Memory B cell (primary cell): Measurements from ENCODE around the gene SLC6A20.

Source experiments
- ATAC-seq: fragments of 150-1000 bp; cut with Tn5 transposase; 2 replicates; pipeline ENCODE4 v1.10.0; 2021; ENCODE audit warnings: low read depth, mild to moderate bottlenecking, moderate library complexity
- DNase-seq, 2 donors: peaks; one replicate each; pipeline ENCODE4 v3.0.0; 2022; ENCODE audit warnings: low spot score in 2 of 2
- H3K27ac Mint-ChIP-seq: one replicate; pipeline ENCODE4 v1.8.0; 2022; ENCODE audit warnings: mild to moderate bottlenecking, moderate library complexity, mixed read lengths
- H3K27me3 Mint-ChIP-seq: one replicate; pipeline ENCODE4 v1.8.0; 2022; ENCODE audit warnings: mixed read lengths
- H3K36me3 Mint-ChIP-seq: one replicate; pipeline ENCODE4 v1.8.0; 2022; ENCODE audit warnings: mild to moderate bottlenecking, mixed read lengths
- H3K4me1 Mint-ChIP-seq: one replicate; pipeline ENCODE4 v1.8.0; 2022; ENCODE audit warnings: mixed read lengths
- H3K4me3 Mint-ChIP-seq: one replicate; pipeline ENCODE4 v1.8.0; 2022; ENCODE audit warnings: mild to moderate bottlenecking, moderate library complexity, mixed read lengths
- H3K9me3 Mint-ChIP-seq: one replicate; pipeline ENCODE4 v1.8.0; 2022; ENCODE audit warnings: mixed read lengths

SLC6A20 gene

DNA sequence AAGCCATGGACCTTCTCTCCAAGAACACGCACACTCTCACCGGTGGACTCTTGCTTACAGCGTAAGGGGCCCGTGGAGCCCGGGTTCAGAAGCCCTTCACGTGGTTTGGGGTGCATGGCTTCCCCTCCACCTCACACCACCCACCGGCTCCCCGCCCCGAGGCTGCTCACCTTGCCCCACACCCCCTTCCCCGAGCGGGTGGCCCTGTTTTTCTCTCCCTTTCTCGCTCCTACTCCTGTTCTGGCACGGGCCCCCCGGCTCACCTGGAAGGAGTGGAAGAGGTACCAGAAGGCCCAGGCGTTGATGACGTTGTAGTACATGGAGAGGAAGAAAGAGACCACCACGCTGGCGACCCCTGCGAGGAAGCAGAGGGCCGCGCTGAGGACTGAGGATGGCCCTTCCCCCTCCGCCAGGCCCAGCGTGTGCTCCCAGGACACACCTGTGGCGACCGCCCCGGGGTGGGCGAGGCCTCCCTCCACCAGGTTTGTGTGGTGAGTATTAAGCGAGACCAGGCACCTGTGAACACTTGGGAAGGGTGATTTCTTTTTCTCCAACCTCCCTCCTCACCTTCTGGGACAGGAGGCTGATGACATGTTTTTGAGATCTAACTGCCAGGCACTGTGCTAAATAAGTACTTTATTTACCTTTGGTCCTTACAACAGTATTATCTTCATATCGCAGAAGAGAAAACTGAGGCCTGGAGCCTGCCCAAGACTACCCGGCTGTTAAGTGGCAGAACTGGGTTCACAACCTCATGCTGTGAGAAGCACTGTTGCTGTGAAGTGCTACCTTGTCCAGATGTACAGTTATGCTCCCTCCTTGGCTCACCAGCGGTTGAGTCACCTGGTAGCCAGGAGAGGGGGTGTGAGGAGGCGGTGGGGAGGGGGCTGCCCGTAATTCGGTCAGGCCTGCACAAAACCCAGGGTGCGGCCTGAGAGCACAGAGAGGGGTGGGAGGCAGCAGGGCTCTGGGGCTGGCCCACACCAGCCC, 16.3 kb downstream of the SLC6A20 start:
- no peak overlapping the region for H3K27ac Mint-ChIP-seq
- H3K36me3 Mint-ChIP-seq, result no peaks in the 10 kb centered on the region
- DNase-seq, result no peak
- H3K4me3 Mint-ChIP-seq, result no peak overlapping the region
- no peak for ATAC-seq
- H3K4me1 Mint-ChIP-seq, result no peaks in the 10 kb centered on the region
- peaks cover 3% of the 10 kb centered on the region for H3K27me3 Mint-ChIP-seq
- peaks cover 4% of the 10 kb centered on the region for H3K9me3 Mint-ChIP-seq

- ATAC-seq, result no peak
- Mint-ChIP-seq H3K27ac (no peak overlapping the region), H3K4me3 (no peak overlapping the region), H3K9me3 (no peaks in the 10 kb centered on the region), H3K36me3 (no peaks in the 10 kb centered on the region), H3K27me3 (peaks cover 5% of the 10 kb centered on the region), H3K4me1 (no peaks in the 10 kb centered on the region)
- DNase-seq, result no peak
Measured at GRCh38 chr3:45778761-45779201, 17.6 kb downstream of the SLC6A20 start.

GRCh38 chr3:45777746-45778386, 18.5 kb downstream of the SLC6A20 start:
- H3K4me1 Mint-ChIP-seq, result no peaks in the 10 kb centered on the region
- H3K9me3 Mint-ChIP-seq, result no peaks in the 10 kb centered on the region
- ATAC-seq (no peak), DNase-seq (no peak)
- no peaks in the 10 kb centered on the region for H3K36me3 Mint-ChIP-seq
- no peak overlapping the region for H3K27ac Mint-ChIP-seq
- H3K4me3 Mint-ChIP-seq, result no peak overlapping the region
- peaks cover 5% of the 10 kb centered on the region for H3K27me3 Mint-ChIP-seq

GRCh38 chr3:45777111-45777745, 19.1 kb downstream of the SLC6A20 start:
- Mint-ChIP-seq H3K4me1 (no peaks in the 10 kb centered on the region), H3K27me3 (peaks cover 5% of the 10 kb centered on the region), H3K27ac (no peak overlapping the region), H3K36me3 (no peaks in the 10 kb centered on the region), H3K9me3 (no peaks in the 10 kb centered on the region), H3K4me3 (no peak overlapping the region)
- ATAC-seq (no peak), DNase-seq (no peak)

DNA sequence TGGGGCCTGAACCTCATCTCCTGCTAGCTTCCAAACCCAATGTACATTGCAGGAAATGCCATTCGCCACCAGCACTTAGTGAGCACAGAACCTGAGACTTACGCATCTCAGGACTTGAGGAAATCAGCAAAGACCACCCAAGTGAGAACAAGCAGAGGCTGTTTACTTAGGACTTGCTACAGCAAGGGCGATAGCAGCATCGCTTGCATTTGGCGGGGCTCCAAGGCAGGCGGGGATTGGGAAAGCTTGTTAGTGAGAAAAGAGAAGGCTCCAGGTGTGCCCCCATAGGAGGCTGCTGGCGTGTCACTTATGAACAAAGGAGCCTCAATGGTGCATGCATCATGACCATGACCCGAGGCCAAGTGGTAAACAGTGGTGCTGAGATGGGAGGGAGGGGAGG, 19.7 kb downstream of the SLC6A20 start:
- H3K4me3 Mint-ChIP-seq, result no peak overlapping the region

DNA sequence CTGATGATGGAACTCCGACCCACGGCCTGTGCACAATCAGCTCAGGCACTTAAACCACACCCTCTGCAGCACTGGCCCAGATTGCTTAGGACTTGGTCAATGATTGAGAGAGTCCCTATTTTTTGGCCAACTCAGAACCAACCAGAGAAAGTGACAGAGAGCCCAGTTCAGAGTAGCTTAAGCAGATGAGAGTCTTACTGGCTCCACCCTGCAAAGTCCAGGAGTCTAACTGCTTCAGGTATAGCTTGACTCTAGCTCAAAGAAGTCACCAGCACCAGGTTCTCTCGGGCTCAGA, 20.1 kb downstream of the SLC6A20 start:
- DNase-seq, result no peak
- ATAC-seq, result no peak
- H3K27ac Mint-ChIP-seq, result no peak overlapping the region
- H3K4me1 Mint-ChIP-seq, result no peaks in the 10 kb centered on the region
- no peaks in the 10 kb centered on the region for H3K36me3 Mint-ChIP-seq
- no peak overlapping the region for H3K4me3 Mint-ChIP-seq
- H3K27me3 Mint-ChIP-seq, result peaks cover 8% of the 10 kb centered on the region
- H3K9me3 Mint-ChIP-seq, result no peaks in the 10 kb centered on the region

More for the DNA sequence above, 19.7 kb downstream of the SLC6A20 start:
- H3K36me3 Mint-ChIP-seq, result no peaks in the 10 kb centered on the region
- no peak overlapping the region for H3K27ac Mint-ChIP-seq
- peaks cover 7% of the 10 kb centered on the region for H3K27me3 Mint-ChIP-seq
- DNase-seq (no peak), ATAC-seq (no peak)
- H3K4me1 Mint-ChIP-seq, result no peaks in the 10 kb centered on the region
- no peaks in the 10 kb centered on the region for H3K9me3 Mint-ChIP-seq

GRCh38 chr3:45775571-45776300, 20.6 kb downstream of the SLC6A20 start:
- H3K27me3 Mint-ChIP-seq, result peaks cover 8% of the 10 kb centered on the region
- H3K27ac Mint-ChIP-seq, result no peak overlapping the region
- H3K4me3 Mint-ChIP-seq, result no peak overlapping the region
- no peak for DNase-seq
- no peaks in the 10 kb centered on the region for H3K36me3 Mint-ChIP-seq
- ATAC-seq, result no peak
- no peaks in the 10 kb centered on the region for H3K9me3 Mint-ChIP-seq
- no peaks in the 10 kb centered on the region for H3K4me1 Mint-ChIP-seq

- Mint-ChIP-seq H3K9me3 (no peaks in the 10 kb centered on the region), H3K27ac (no peak overlapping the region), H3K27me3 (peaks cover 8% of the 10 kb centered on the region), H3K36me3 (no peaks in the 10 kb centered on the region), H3K4me3 (no peak overlapping the region), H3K4me1 (no peaks in the 10 kb centered on the region)
- ATAC-seq (no peak), DNase-seq (no peak)
Measured at GRCh38 chr3:45774581-45775521, 21.5 kb downstream of the SLC6A20 start.

GRCh38 chr3:45773714-45774449, 22.5 kb downstream of the SLC6A20 start:
- no peak overlapping the region for H3K4me3 Mint-ChIP-seq
- no peak overlapping the region for H3K27ac Mint-ChIP-seq
- DNase-seq (no peak), ATAC-seq (no peak)
- H3K9me3 Mint-ChIP-seq, result no peaks in the 10 kb centered on the region
- no peaks in the 10 kb centered on the region for H3K4me1 Mint-ChIP-seq
- H3K27me3 Mint-ChIP-seq, result peaks cover 8% of the 10 kb centered on the region
- no peaks in the 10 kb centered on the region for H3K36me3 Mint-ChIP-seq

GRCh38 chr3:45773072-45773471, 23.3 kb downstream of the SLC6A20 start:
- no peak overlapping the region for H3K4me3 Mint-ChIP-seq
- no peaks in the 10 kb centered on the region for H3K9me3 Mint-ChIP-seq
- no peaks in the 10 kb centered on the region for H3K4me1 Mint-ChIP-seq
- peaks cover 8% of the 10 kb centered on the region for H3K27me3 Mint-ChIP-seq
- ATAC-seq (no peak), DNase-seq (no peak)
- H3K36me3 Mint-ChIP-seq, result no peaks in the 10 kb centered on the region
- H3K27ac Mint-ChIP-seq, result no peak overlapping the region

DNA sequence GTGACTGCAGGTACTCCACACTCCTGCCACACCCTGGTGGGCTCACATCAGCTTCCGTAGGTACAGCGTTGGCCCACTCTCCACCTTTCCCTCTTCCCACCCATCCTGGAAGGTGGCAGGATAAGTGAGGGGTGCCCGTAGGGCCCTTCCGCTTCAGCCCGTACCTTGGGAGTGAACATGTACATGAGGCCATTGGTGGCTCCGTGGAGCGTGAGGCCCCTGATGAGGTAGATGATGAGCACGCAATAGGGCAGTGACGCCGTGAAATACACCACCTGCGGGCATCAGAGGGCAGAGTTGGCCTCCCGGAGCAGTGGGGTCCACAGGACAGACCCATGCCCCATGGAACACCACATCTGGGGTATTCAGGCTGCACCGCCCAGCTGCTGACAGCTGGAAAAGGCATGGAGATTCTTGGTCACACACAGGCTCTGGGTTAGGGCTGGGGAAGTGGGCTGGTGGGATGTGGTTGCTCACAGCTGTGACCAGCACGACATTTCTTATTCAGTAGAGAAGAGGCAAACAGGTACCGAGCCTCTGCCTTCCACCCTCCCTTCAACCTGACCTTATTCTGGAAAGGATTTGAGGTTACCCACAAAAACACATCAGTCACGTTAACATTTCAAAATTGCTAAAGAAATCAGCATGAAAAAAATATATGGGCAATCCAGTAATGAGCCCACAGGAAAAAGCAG, 23.8 kb downstream of the SLC6A20 start:
- Mint-ChIP-seq H3K4me1 (no peaks in the 10 kb centered on the region), H3K4me3 (no peak overlapping the region), H3K27ac (no peak overlapping the region), H3K27me3 (peaks cover 10% of the 10 kb centered on the region), H3K36me3 (peaks cover 1% of the 10 kb centered on the region), H3K9me3 (peaks cover 1% of the 10 kb centered on the region)
- ATAC-seq, result no peak
- no peak for DNase-seq

DNA sequence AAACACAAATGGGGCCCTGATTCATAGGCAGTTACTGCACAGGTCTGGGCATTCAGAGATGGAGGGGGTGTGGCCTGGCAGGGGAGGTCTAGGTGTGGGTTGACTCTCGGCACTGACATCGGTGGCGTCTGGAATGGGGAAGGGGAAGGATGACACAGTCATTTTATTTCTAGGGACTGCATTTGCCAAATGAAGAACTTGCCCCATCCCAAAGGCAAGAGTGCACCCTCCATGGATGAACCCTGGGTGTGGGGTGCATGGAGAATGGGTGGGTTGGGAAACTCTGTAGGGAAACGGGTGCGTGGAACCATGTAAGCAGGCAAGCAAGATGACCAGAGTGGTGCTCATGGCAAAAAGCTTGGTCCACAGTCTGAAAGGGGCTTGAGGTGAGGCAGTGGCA, 24.5 kb downstream of the SLC6A20 start:
- ATAC-seq (no peak), DNase-seq (no peak)
- Mint-ChIP-seq H3K4me1 (no peaks in the 10 kb centered on the region), H3K9me3 (peaks cover 4% of the 10 kb centered on the region), H3K27ac (no peak overlapping the region), H3K27me3 (peaks cover 9% of the 10 kb centered on the region), H3K4me3 (no peak overlapping the region), H3K36me3 (peaks cover 2% of the 10 kb centered on the region)
